Activated T-cell treated with anti-CD3 and anti-CD28 coated beads for 4 hours (primary cell): ENCODE data around the gene TMEM259.

Experiments
- DNase-seq: peaks from one replicate; pipeline ENCODE4 v3.0.0-alpha.2; 2020

Gene TMEM259

GRCh38 chr19:1055028-1055425 lies 34.1 kb upstream of the TMEM259 start:
- DNase-seq: no peak

DNA sequence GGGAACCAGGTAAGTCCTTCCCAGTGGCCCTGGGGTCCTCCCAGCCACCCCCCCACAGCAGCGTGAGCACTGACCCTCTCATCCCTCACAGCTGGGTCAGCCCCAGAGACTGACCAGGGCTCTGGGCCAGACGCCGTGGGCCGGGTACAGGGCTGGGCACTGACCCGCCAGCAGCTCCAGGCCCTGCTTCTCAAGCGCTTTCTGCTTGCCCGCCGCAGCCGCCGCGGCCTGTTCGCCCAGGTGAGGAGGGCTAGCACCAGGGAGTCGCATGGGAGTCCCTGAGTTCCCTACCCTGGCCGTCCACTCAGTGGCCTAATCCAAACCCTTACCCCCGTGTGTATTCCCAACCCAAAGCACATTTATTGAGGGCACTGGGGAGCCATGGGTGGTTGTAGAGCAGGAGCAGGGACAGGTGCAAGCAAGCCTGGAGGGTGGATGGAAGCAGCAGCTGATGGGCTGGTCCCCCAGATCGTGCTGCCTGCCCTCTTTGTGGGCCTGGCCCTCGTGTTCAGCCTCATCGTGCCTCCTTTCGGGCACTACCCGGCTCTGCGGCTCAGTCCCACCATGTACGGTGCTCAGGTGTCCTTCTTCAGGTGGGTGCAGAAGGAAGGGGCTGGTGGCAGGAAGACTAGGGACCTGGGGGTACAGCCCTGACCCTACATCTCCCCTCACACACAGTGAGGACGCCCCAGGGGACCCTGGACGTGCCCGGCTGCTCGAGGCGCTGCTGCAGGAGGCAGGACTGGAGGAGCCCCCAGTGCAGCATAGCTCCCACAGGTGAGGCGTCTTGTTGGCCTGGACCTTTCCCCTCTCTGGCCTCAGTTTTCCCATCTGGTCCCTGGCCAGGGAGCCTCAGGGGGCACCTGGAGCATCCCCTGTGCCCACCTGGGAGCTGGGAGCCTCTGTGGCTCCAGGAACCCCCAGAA lies 33.4 kb upstream of the TMEM259 start:
- DNase-seq: no peak

GRCh38 chr19:1053176-1054101 lies 32.5 kb upstream of the TMEM259 start:
- DNase-seq: no peak

DNA sequence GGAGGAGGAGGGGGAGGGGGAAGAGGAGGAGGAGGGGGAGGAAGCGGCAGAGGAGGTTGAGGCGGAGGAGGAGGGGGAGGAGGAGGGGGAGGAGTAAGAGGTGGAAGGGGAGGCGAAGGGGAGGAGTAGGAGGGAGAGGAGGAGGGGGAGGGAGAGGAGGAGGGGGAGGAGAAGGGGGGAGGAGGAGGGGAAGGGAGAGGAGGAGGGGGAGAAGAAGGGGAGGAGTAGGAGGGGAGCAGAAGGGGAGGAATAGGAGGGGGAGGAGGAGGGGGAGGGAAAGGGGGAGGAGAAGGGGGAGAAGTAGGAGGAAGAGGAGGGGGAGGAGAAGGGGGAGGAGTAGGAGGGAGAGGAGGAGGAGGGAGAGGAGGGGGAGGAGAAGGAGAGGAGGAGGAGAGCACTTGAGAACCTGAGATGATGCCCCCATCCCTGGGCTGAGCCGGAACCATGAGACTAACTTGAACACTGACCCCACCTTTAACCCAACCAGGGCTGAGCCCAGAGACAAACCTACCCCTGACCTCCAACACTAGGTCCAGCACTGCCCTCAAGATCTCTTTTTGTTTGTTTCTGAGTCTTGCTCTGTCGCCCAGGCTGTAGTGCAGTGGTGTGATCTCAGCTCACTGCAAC lies 31.5 kb upstream of the TMEM259 start:
- no peak for DNase-seq

DNA sequence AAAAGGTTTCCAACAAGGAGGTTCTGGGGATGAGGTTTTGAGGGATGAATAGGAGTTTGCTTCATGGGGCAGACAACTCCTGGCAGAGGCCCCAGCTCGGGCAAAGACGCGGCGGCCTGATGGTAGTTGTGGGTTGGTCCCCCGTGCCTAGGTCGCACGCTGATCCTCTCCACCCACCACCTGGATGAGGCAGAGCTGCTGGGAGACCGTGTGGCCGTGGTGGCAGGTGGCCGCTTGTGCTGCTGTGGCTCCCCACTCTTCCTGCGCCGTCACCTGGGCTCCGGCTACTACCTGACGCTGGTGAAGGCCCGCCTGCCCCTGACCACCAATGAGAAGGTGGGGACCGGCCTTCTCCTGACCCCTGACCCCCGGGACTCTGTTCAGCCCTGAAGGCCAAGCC lies 30.9 kb upstream of the TMEM259 start:
- no peak for DNase-seq

DNA sequence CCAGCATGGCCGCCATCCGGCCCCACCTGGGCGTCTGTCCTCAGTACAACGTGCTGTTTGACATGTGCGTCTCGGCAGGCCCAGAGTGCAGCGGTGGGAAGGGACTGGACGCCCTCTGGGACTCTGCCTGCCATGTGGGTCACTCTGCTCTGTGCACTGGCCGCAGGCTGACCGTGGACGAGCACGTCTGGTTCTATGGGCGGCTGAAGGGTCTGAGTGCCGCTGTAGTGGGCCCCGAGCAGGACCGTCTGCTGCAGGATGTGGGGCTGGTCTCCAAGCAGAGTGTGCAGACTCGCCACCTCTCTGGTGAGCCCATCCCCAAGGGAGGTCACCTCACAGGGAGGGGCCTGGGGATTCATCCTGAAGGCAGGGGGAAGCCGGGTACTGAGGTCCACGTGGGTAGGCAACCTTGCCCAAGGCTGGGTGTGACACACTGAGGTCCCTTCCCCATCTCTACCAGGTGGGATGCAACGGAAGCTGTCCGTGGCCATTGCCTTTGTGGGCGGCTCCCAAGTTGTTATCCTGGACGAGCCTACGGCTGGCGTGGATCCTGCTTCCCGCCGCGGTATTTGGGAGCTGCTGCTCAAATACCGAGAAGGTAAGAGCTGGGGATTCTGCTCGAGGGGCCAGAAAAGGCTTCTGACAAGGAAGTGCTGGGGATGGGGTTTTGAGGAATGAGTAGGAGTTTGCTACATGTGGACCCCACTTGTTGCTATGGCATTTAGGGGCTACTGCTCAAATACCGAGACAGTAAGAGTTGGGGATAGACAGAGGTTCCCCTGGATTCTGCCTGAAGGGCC lies 30.3 kb upstream of the TMEM259 start:
- DNase-seq: no peak

- no peak for DNase-seq
These were observed 28.9 kb upstream of the TMEM259 start for GRCh38 chr19:1049800-1050199.

DNA sequence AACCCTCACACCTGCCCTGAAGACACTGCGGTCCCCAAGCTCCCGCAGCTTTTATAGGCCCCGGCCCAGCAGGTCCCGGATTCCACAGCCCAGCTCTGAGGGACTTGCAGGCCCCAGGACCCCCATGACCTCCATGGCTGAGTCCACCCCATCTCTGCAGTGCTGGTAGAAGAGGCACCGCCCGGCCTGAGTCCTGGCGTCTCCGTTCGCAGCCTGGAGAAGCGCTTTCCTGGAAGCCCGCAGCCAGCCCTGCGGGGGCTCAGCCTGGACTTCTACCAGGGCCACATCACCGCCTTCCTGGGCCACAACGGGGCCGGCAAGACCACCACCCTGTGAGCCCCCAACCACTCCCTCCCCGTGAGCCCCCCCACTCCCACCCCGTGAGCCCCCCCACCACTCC lies 28.2 kb upstream of the TMEM259 start:
- no peak for DNase-seq

GRCh38 chr19:1047696-1048147 lies 26.8 kb upstream of the TMEM259 start:
- DNase-seq: no peak

DNA sequence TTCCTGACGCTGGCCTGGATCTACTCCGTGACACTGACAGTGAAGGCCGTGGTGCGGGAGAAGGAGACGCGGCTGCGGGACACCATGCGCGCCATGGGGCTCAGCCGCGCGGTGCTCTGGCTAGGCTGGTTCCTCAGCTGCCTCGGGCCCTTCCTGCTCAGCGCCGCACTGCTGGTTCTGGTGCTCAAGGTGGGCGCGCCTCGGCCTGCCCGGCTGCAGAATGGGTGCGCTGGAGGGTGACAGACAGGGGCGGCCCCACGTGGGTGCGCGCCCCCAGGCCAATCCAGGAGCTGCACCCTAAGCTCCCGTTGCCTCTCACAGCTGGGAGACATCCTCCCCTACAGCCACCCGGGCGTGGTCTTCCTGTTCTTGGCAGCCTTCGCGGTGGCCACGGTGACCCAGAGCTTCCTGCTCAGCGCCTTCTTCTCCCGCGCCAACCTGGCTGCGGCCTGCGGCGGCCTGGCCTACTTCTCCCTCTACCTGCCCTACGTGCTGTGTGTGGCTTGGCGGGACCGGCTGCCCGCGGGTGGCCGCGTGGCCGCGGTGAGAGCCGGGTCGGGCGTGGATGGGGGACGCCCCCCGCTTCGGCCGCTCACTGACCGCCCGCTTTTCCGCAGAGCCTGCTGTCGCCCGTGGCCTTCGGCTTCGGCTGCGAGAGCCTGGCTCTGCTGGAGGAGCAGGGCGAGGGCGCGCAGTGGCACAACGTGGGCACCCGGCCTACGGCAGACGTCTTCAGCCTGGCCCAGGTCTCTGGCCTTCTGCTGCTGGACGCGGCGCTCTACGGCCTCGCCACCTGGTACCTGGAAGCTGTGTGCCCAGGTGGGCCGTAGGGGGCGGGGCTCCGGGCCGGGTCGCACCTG lies 26.1 kb upstream of the TMEM259 start:
- no peak for DNase-seq

- DNase-seq: no peak
These were observed 25.2 kb upstream of the TMEM259 start for GRCh38 chr19:1046117-1046626.

GRCh38 chr19:1045247-1045603 lies 24.3 kb upstream of the TMEM259 start:
- no peak for DNase-seq

DNA sequence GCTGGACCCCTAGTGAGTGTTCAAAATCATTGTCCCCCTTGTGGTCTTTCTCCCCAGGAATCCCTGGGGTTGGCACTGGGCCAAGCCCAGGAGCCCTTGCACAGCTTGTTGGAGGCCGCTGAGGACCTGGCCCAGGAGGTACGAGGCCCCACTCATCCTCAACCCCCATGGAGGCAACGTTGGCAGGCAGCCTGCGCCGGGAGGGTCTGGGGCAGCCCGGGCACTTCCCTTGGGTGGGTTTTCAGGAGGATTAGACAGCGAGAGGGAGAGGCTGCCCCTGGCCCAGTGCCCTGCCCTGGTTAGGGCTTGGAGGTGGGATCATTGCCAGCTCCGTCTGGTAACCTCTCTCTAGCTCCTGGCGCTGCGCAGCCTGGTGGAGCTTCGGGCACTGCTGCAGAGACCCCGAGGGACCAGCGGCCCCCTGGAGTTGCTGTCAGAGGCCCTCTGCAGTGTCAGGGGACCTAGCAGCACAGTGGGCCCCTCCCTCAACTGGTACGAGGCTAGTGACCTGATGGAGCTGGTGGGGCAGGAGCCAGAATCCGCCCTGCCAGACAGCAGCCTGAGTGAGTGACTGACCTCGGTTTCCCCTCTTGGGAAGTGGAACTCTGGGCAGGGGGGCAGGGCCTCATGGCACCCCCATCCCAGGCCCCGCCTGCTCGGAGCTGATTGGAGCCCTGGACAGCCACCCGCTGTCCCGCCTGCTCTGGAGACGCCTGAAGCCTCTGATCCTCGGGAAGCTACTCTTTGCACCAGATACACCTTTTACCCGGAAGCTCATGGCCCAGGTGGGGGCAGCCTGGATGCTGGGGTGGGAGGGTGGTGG lies 22.0 kb upstream of the TMEM259 start:
- no peak for DNase-seq

DNA sequence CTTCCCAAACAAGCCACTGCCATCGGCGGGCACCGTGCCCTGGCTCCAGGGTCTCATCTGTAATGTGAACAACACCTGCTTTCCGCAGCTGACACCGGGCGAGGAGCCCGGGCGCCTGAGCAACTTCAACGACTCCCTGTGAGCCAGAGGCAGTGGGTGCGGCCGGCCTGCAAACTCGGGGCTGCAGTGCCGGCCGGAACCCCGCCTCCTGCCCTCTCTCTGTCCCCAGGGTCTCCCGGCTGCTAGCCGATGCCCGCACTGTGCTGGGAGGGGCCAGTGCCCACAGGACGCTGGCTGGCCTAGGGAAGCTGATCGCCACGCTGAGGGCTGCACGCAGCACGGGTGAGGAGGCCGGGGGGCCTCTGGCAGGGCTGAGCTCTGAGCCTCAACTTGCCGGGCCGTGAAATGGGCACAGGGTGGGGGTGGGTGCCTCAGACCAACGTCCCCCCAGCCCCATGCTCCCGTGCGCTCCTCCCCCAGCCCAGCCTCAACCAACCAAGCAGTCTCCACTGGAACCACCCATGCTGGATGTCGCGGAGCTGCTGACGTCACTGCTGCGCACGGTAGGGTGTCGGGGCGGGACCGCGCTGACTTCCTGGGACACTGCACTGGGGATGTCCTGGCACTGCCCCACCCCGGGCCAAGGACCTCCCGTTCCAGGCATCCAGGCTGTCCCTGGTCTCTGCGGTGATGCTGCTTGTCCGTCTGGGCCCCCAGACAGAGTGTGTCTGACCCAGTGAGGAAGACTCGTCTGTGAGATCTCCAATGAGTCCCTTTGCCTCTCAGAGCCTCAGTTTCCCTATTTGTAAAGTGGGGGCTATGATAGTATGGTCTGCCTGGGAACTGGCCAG lies 21.1 kb upstream of the TMEM259 start:
- DNase-seq: no peak

DNA sequence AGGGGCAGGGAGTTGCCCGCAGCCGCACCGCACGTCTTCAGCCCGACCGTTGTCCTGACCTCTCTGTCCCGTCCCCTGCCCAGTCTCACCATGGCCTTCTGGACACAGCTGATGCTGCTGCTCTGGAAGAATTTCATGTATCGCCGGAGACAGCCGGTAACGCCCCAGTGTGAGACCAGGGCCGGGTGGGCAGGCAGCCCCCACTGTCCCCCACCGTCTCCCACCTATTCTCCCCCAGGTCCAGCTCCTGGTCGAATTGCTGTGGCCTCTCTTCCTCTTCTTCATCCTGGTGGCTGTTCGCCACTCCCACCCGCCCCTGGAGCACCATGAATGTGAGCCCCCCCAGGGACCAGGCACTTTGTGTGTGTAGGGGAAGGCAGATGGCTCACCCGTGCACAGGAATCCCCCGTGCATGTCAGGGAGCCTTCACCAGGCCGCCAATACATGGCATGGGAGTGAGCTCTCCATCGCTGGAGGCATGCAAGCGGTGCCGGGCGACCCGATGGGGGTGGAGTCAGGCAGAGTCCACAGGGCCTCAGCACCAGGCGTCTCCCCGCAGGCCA lies 20.4 kb upstream of the TMEM259 start:
- DNase-seq: no peak

- peak; percentile 82 for DNase-seq
These were observed 19.8 kb upstream of the TMEM259 start for GRCh38 chr19:1040476-1041271.

GRCh38 chr19:1039646-1040475 lies 18.9 kb upstream of the TMEM259 start, which contains the start of gene ABCA7:
Gene ABCA7 (plus strand): TSS chr19:1040107. CDS start chr19:1041362, 1,255 bp downstream.
- DNase-seq: peak; percentile 99
